DMS53 treated with DMSO at 0.1 percent for 48 hours (cell line): ENCODE measurements around the gene C11orf58.

Experiments used
- DNase-seq: peaks from one replicate; lab custom pipeline; 2025; ENCODE audit not compliant: unreplicated experiment; lab: John Stamatoyannopoulos, UW

The C11orf58 gene

DNA sequence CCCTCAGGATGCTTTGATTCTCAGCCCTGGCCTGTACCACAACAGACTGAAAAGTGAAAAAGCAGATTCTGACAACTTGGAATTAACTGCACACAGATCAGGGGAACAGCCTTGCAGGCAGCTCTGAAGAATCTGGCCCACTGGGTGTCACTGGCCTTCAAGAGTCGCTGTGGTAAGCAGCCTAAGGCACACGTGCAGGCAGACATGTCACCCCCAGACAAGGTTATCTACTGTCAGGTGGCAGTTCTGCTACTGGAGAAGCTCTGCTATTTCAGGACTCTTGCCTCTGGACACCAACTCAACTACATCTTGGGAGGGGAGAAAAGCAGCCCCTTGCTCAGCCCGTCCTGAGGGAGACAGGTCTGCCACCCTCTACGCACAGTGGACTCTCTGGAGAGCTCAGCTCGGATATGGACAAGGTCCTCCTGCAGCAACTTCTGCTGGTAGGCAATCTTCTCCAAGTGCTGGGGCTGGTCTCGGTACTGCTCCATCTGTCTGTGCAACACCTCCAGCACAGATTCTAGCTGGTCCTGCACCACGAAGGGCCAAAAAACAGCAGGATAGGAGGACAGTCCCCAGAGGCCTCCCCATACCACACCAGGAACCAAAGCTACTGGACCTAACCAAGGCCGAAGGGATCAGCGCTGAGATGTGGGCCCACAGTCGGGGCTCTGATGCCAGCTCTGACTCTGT lies 63.0 kb downstream of the C11orf58 start:
- DNase-seq = no peak

DNA sequence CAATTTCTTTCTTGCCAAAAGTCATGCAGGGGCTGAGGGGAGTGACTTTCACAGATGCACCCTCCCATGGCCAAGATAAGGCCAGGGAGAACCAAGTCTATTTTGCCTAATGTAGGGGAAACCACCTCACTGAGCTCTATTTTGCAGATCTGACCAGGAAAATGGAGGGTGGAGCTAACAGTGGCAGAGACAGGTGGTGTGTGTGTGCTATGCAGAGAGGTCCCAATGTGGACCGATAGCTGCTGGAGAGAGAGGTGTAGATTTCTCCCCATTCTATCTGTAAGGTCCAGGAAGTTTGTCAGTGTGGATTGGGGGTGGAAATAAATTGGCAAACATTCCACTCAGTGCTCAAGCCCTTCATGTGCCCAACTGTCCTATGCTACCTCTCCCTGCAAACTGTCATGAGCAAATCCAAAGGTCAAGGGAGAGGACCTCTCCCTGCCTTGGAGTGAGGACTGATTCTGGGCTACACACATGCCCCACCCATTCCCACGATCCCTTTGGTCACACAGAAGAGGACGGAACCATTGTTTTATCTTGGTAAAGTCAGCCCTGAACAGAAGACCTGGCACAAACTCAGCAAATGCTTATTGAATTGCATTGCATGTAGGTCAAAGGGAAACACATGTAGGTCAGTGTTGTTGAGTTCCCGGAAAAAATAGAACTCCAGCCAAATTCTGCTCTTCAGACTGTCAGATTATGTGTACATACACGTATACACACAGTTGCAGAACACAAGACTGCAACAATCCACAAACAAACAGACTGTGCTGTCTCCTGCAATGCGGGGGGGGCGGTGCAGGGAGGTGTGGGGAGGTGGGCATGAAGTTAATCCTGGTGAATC lies 65.9 kb downstream of the C11orf58 start:
- no peak for DNase-seq

DNA sequence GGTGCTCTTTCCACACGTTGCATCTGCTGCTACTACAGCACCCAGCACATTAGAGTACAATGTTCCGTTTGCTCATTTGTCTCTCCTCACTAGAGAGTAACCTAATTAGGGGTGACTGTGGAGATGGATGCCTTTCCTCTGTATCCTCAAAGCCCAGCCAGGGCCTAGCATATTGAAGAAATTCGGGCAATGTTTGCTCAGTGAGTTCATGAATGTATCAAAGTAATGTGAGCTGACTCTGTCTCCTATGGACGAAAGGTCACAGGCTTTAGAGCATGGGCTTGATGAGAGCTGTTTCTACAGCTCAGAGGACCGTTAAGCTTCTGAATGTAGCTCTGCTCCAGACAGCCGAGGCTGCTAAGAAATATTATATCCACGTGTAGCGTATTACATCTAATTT lies 67.5 kb downstream of the C11orf58 start:
- no peak for DNase-seq

DNA sequence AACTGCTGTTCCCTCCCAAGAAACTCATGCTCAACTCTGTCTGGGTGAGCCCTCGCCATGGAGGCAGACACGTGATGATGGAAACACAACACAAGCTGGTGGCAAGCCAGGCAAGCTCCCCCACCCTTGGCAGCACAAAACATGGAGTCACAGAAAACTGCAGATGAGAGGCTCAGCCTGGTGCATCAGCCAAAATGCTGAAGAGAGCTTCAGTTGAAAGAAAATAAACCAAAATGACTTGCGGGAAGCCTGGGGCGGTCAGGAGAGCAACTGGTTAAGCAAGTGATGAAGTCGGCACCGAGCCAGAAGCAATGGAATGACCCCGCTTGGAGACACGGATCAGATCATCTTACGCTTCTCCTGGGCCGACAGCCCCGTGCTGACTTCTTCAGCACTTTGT lies 68.3 kb downstream of the C11orf58 start:
- no peak for DNase-seq

DNA sequence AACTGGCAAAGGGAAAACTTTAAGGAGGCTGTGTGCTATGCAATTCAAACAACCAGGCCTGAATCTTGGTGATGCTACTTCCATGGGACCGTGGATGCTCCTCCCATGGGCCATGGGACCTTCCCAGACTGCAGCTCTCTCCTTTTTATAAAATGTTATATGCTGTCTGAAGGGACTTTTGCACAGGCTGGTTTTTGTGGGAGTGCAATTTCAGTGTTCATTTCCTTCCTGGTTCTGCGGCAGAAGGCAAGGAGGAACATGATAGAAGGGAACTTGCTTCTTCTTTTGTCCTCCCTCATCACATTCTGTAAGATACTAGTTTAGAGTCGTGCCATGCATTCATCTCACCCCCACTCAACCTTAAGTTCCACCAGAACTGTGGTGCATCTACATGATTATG lies 68.9 kb downstream of the C11orf58 start:
- DNase-seq = no peak
